ENCODE measurements around the gene SDR42E2. TPM values are rescaled to one million over a fixed set of nuclear protein-coding genes. Genes with fewer than 3 reads are reported as not detected.

The SDR42E2 gene
- total RNA-seq, 2 donors from 2014 or later, result 0.66 TPM; not detected in 1

DNA sequence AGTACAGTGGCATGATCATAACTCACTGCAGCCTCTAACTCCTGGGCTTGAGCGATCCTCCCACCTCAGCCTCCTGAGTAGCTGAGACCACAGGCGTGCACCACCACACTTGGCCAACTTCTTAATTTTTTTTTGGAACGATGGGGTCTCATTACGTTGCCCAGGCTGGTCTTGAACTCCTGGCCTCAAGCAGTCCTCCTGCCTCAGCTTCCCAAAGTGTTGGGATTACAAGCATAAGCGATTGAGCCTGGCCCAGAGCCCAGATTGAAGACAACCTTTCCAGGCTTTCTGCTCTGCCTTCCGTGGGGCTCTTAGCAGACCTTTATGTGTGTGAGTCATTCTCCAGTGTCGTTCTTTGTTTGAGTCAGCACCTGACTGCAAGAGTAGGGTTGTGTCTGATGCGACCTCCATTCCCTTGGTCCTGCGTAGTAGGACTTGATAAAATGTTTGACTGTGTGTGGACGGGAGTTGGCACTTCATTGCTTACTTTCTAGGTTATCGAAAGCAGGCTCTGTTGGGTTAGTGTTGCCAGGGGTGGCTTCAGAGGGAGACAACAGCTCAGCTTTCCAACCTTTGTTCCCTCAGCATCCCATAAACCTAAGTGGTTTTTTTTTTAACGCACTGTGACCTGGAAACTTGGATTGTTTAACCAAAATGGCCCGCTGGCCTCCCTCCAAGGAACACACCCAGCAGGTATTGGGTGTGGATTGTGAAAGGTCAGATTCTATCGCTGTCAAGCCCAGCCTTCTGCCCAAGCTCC is 70.2 kb downstream of the SDR42E2 start:
- DNase-seq (peak; percentile 85 to 92 (median 90)), ATAC-seq (peak; percentile 85)
- Histone ChIP-seq H3K27ac (peak overlapping the region; percentile 50 to 78 (median 62)), H3K4me3 (no peak overlapping the region), H3K36me3 (replicated peaks in 1 of 2; ENCODE audit: insufficient read depth in 1 of 2, low read depth in 2 of 2) (peaks cover 0 to 4% of the 10 kb centered on the region in 2 donors), H3K4me1 (peaks cover 15% of the 10 kb centered on the region), H3K9me3 (no peaks in the 10 kb centered on the region), H3K27me3 (no peaks in the 10 kb centered on the region)
- TF ChIP-seq POLR2A (IDR thresholded peaks at IDR 0.05), result no peak
- TF ChIP-seq, protein P1, sequence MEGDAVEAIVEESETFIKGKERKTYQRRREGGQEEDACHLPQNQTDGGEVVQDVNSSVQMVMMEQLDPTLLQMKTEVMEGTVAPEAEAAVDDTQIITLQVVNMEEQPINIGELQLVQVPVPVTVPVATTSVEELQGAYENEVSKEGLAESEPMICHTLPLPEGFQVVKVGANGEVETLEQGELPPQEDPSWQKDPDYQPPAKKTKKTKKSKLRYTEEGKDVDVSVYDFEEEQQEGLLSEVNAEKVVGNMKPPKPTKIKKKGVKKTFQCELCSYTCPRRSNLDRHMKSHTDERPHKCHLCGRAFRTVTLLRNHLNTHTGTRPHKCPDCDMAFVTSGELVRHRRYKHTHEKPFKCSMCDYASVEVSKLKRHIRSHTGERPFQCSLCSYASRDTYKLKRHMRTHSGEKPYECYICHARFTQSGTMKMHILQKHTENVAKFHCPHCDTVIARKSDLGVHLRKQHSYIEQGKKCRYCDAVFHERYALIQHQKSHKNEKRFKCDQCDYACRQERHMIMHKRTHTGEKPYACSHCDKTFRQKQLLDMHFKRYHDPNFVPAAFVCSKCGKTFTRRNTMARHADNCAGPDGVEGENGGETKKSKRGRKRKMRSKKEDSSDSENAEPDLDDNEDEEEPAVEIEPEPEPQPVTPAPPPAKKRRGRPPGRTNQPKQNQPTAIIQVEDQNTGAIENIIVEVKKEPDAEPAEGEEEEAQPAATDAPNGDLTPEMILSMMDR (IDR thresholded peaks at IDR 0.05), result no peak
- intact Hi-C loops (cut with DNase I), result no loop called here
- WGBS, 2 donors, result 36 to 44% methylated on average over 11 to 14 of the region's 14 CpGs

DNA sequence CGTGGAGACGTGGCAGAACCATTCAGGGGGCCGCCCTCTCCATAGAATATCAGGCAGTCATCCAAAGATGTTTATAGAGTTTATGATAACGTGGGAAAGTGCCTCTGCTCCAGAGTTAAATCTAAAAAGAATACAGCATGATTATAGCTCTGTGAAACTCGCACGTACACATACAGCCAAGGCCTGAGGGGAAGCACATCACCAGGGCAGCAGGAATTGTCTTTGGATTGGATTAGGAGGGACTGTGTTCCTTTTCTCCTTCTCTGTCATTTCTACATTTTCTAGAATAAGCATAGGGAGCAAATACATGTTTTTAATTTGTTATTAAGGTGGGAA is 70.7 kb downstream of the SDR42E2 start:
- Histone ChIP-seq H3K27ac (peak overlapping the region; percentile 50 to 78 (median 62)), H3K4me1 (peaks cover 15% of the 10 kb centered on the region), H3K36me3 (replicated peaks in 1 of 2; ENCODE audit: insufficient read depth in 1 of 2, low read depth in 2 of 2) (peaks cover 0 to 6% of the 10 kb centered on the region in 2 donors), H3K4me3 (no peak overlapping the region), H3K27me3 (no peaks in the 10 kb centered on the region), H3K9me3 (no peaks in the 10 kb centered on the region)
- 29 to 33% methylated on average over 6 of the region's 6 CpGs for WGBS, 2 donors
- ATAC-seq (peak; percentile 9), DNase-seq (no peak)
- intact Hi-C loops (cut with DNase I), result no loop called here
- TF ChIP-seq, protein P1 (IDR thresholded peaks at IDR 0.05), result no peak
- no peak for TF ChIP-seq POLR2A (IDR thresholded peaks at IDR 0.05)

DNA sequence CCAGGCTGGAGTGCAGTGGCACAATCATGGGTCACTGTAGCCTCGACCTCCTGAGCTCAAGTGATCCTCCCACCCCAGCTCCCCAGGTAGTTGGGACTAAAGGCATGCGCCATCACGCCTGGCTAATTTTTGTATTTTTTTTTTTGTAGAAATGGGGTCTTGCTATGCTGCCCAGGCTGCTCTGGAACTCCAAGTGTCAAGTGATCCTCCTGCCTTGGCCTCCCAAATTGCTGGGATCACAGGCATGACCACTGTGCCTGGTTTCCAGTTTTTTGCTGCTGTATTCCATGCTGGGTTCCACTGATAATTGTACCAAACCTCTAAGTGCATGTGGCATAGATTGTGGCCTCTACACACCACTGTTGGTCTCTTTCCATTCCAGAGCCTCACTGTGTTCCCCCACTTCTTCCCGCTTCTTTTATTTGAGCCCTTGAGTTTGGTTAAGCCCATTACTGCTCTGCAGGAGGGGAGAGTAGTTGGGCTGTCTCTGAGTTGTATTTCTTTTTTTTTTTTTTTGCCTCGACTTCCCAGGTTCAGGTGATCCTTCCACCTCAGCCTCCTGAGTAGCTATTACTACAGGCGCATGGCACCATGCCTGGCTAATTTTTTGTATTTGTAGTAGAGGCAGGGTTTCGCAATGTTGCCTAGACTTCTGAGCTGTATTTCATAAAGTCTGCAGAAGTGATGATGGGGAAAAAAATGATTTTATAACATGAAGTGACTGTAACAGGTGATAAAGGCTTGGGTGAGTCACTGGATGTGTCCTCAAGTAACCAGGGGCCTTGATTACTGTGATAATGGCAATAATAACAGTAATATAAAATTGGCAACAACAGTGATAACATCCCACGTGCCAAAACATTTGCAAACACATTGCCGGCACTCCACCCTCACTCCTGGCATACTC is 73.8 kb downstream of the SDR42E2 start:
- H3K27me3 ChIP-seq, result no peaks in the 10 kb centered on the region
- peaks cover 0 to 2% of the 10 kb centered on the region in 2 donors for H3K36me3 ChIP-seq (replicated peaks in 1 of 2; ENCODE audit: insufficient read depth in 1 of 2, low read depth in 2 of 2)
- H3K4me1 ChIP-seq, result peaks cover 15% of the 10 kb centered on the region
- H3K27ac ChIP-seq, result no peak overlapping the region
- 69 to 74% methylated on average over 9 of the region's 9 CpGs for WGBS, 2 donors
- DNase-seq (peak in 3 of 4 donors; percentile 23 to 43 (median 37)), ATAC-seq (peak; percentile 25)
- H3K9me3 ChIP-seq, result no peaks in the 10 kb centered on the region
- no peak for TF ChIP-seq POLR2A (IDR thresholded peaks at IDR 0.05)
- TF ChIP-seq, protein P1 (IDR thresholded peaks at IDR 0.05), result no peak
- intact Hi-C loops (cut with DNase I), result no loop called here
- H3K4me3 ChIP-seq, result no peak overlapping the region

DNA sequence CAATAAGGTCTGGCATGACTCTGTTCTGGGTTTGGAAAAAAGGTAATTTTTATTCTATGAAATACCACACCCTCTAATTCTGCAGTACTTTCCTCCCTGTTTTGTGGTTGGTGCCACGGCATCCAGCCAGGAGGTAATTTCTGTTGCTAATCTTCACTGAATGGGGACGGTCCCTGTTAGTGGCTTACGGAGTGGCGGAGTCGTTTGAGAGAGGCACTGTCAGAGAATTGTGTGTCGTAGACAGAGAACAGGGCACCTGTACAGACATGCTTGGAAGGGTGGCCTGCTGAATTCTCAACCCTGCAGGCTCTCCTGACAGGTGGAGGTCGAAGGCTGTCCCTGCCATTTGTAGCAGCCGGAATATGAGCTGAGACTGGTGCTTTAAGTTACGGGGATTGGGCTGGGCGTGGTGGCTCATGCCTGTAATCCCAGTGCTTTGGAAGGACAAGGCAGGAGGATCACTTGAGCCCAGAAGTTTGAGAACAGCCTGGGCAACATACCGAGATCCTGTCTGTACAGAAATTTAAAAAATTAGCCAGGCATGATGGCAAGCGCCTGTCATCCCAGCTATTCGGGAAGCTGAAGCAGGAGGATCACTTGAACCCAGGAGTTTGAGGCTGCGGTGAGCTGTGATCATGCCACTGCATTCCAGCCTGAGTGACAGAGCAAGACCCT is 77.0 kb downstream of the SDR42E2 start:
- TF ChIP-seq, protein P1 (IDR thresholded peaks at IDR 0.05), result no peak
- TF ChIP-seq POLR2A (IDR thresholded peaks at IDR 0.05), result no peak
- ATAC-seq, result no peak

More for the DNA sequence above, 77.0 kb downstream of the SDR42E2 start:
- no peak overlapping the region for H3K27ac ChIP-seq
- intact Hi-C loops (cut with DNase I), result no loop called here
- no peak overlapping the region for H3K4me3 ChIP-seq
- no peaks in the 10 kb centered on the region for H3K27me3 ChIP-seq
- peaks cover 0 to 2% of the 10 kb centered on the region in 2 donors for H3K36me3 ChIP-seq (replicated peaks in 1 of 2; ENCODE audit: insufficient read depth in 1 of 2, low read depth in 2 of 2)
- H3K4me1 ChIP-seq, result no peaks in the 10 kb centered on the region
- no peaks in the 10 kb centered on the region for H3K9me3 ChIP-seq
- 86 to 91% methylated on average over 13 to 14 of the region's 14 CpGs for WGBS, 2 donors
- no peak for DNase-seq
